ENCODE measurements around the gene TBC1D25. TPM values are rescaled to one million over a fixed set of nuclear protein-coding genes. Genes with fewer than 3 reads are reported as not detected.

The TBC1D25 gene
- total RNA-seq, 1 experiment from 2014 or later, result 3.1 TPM

DNA sequence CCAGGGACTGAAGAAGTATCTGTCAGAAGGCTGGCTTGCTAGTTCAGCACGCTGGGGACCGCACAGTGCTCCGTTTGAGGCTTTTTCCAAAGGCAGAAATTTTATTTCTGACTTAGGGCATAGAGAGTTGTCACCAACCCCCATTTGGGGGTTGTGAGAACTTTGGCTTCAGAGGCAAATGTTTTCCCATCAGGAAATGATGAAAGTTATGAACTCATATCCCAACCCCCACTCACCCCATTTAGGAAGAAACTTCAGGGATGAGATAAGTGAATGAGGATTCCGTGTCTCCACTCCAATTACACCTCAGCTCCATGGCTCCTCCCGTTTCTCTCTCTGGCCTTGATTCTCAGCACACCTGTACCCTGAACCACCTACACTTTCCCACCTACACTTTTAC, 53.5 kb downstream of the TBC1D25 start:
- no peaks in the 10 kb centered on the region for H3K79me2 ChIP-seq (ENCODE audit: low read length)
- H3K27ac ChIP-seq (ENCODE audit: low read length), result no peak overlapping the region
- no peaks in the 10 kb centered on the region for H3K9me3 ChIP-seq (ENCODE audit: low read length)
- no peak overlapping the region for H3K4me3 ChIP-seq (ENCODE audit: low read length)
- no peak for DNase-seq
- H3K36me3 ChIP-seq (ENCODE audit: insufficient read depth, low read length), result no peaks in the 10 kb centered on the region
- no peak overlapping the region for H3K4me2 ChIP-seq (ENCODE audit: low read depth, low read length, poor library complexity, severe bottlenecking)
- H4K20me1 ChIP-seq (ENCODE audit: insufficient read depth, low read depth, low read length), result no peaks in the 10 kb centered on the region
- H3K9me2 ChIP-seq (replicated peaks; ENCODE audit: insufficient read depth, low read length), result no peaks in the 10 kb centered on the region
- no peak overlapping the region for H3K9ac ChIP-seq (ENCODE audit: low read length)
- no peak overlapping the region for H2AFZ ChIP-seq (ENCODE audit: low read length)
- no peaks in the 10 kb centered on the region; the same call in 1 of the 2 replicates for H3K4me1 ChIP-seq (ENCODE audit: low read length)
- H3K27me3 ChIP-seq (ENCODE audit: low read length), result no peaks in the 10 kb centered on the region

DNA sequence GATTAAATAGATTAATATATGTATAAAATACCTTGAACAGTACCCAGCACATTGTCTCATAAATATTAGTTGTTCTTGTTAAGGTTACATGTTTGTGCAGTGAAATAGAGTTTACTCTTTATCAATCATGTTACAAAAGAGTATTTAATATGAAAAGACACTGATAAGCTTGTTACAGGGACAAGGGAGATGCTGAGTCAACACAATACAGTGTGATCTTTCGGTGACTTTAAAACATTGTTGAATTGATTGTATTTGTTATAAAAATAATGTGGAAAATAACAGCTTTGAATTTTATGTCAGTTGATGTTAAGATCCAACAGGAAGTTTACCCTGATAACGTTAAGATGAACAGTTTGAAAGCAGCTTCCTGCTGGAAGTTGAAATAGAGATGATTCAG, 56.4 kb downstream of the TBC1D25 start:
- H3K9me2 ChIP-seq (replicated peaks; ENCODE audit: insufficient read depth, low read length), result no peaks in the 10 kb centered on the region
- DNase-seq, result no peak
- no peak overlapping the region for H3K27ac ChIP-seq (ENCODE audit: low read length)
- no peaks in the 10 kb centered on the region for H3K79me2 ChIP-seq (ENCODE audit: low read length)
- H3K4me1 ChIP-seq (ENCODE audit: low read length), result no peaks in the 10 kb centered on the region; the same call in 1 of the 2 replicates
- no peaks in the 10 kb centered on the region for H3K36me3 ChIP-seq (ENCODE audit: insufficient read depth, low read length)
- no peak overlapping the region for H3K4me3 ChIP-seq (ENCODE audit: low read length)
- no peak overlapping the region; the same call in 1 of the 2 replicates for H2AFZ ChIP-seq (ENCODE audit: low read length)
- no peak overlapping the region for H3K9ac ChIP-seq (ENCODE audit: low read length)
- H3K27me3 ChIP-seq (ENCODE audit: low read length), result no peaks in the 10 kb centered on the region
- H4K20me1 ChIP-seq (ENCODE audit: insufficient read depth, low read depth, low read length), result no peaks in the 10 kb centered on the region
- H3K9me3 ChIP-seq (ENCODE audit: low read length), result no peaks in the 10 kb centered on the region
- no peak overlapping the region for H3K4me2 ChIP-seq (ENCODE audit: low read depth, low read length, poor library complexity, severe bottlenecking)

DNA sequence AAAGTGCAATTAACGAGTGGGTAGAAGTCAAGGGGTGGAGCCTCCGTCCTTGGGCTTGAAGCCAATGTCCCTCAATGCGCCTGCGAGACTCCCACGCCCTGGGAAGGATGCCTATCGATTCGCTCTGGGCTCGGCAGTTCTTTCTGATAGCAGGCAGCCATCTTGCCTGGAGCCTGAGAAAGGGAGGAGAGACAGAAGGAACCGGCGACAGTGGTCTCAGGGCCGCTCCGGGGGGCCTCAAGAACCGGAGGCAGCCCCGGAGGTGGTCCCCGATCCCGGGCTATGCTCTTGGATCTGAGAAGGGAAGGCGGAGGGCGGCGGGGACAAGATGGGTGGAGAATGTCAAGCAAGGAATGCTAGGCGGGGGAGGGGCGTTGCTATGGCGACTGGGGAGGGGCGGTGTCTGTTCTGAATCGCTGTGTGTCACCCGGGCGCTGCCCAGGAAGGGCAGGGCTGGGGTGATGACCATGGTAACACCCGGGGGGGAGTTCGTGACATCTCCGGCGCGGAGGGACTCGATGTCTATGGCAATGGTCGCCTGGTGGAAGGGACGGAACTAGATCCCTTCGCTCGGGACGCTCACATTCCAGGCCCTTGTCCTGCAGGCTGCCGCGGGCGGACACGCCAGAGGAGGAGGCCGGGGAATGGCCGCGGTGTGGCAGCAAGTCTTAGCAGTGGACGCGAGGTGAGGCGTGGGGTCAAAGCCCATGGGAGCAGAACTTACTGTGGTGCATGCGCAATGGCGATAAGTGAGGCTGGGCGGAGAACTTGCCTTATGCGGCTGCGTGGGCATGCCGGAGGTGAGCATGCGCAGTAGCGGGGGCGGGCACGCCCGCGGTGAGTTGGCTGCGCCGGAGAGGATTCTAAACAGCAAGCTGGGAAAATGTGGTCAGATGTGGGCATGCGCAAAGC, 58.1 kb downstream of the TBC1D25 start, which contains the start of gene WDR13:
TSS of gene WDR13 (plus strand) at position 140 of the 912 bp plus-strand sequence. CDS start at position 645, 505 bp downstream.
- Histone ChIP-seq H3K4me1 (ENCODE audit: low read length) (no peaks in the 10 kb centered on the region; the same call in 1 of the 2 replicates), H3K27ac (ENCODE audit: low read length) (peak within 1 kb of the TSS; percentile 74), H3K79me2 (ENCODE audit: low read length) (no peaks in the 10 kb centered on the region), H3K9ac (ENCODE audit: low read length) (peak within 1 kb of the TSS; percentile 89), H3K9me3 (ENCODE audit: low read length) (no peaks in the 10 kb centered on the region), H3K36me3 (ENCODE audit: insufficient read depth, low read length) (no peaks in the 10 kb centered on the region), H2AFZ (ENCODE audit: low read length) (no peak within 1 kb of the TSS), H3K4me3 (ENCODE audit: low read length) (peak within 1 kb of the TSS; percentile 79), H3K4me2 (ENCODE audit: low read depth, low read length, poor library complexity, severe bottlenecking) (peak within 1 kb of the TSS; percentile 70), H3K27me3 (ENCODE audit: low read length) (no peaks in the 10 kb centered on the region), H3K9me2 (replicated peaks; ENCODE audit: insufficient read depth, low read length) (no peaks in the 10 kb centered on the region), H4K20me1 (ENCODE audit: insufficient read depth, low read depth, low read length) (no peaks in the 10 kb centered on the region)
- peak; percentile 95 for DNase-seq

DNA sequence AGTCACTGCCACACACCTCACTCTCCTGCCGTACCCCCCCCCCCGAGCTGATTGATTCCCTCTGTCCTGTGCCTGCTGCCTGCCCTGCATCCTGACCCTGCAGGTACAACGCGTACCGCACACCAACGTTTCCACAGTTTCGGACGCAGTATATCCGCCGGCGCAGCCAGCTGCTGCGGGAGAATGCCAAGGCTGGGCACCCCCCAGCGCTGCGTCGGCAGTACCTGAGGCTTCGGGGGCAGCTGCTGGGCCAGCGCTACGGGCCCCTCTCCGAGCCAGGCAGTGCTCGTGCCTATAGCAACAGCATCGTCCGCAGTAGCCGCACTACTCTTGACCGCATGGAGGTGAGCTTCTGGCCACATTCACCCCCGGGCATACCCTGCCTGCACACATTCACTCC, 59.1 kb downstream of the TBC1D25 start:
- Histone ChIP-seq H3K9me3 (ENCODE audit: low read length) (no peaks in the 10 kb centered on the region), H3K9ac (ENCODE audit: low read length) (peak overlapping the region; percentile 89), H2AFZ (ENCODE audit: low read length) (no peak overlapping the region), H3K4me3 (ENCODE audit: low read length) (peak overlapping the region; percentile 79), H4K20me1 (ENCODE audit: insufficient read depth, low read depth, low read length) (no peaks in the 10 kb centered on the region), H3K27me3 (ENCODE audit: low read length) (no peaks in the 10 kb centered on the region), H3K9me2 (replicated peaks; ENCODE audit: insufficient read depth, low read length) (no peaks in the 10 kb centered on the region), H3K79me2 (ENCODE audit: low read length) (no peaks in the 10 kb centered on the region), H3K4me2 (ENCODE audit: low read depth, low read length, poor library complexity, severe bottlenecking) (peak overlapping the region; percentile 70), H3K4me1 (ENCODE audit: low read length) (no peaks in the 10 kb centered on the region; the same call in 1 of the 2 replicates), H3K36me3 (ENCODE audit: insufficient read depth, low read length) (no peaks in the 10 kb centered on the region), H3K27ac (ENCODE audit: low read length) (no peak overlapping the region)
- no peak for DNase-seq

DNA sequence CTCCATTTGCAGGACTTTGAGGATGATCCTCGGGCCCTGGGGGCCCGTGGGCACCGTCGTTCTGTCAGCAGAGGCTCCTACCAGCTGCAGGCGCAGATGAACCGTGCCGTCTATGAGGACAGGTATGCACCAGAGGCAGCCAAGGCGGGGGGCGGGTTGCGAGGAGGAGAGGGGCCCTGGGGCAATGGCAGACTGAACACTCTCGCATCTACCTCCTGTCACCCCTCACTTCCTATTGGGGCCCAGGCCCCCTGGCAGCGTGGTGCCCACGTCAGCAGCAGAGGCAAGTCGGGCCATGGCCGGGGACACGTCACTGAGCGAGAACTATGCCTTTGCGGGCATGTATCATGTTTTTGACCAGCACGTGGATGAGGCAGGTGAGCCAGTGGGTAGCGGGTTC, 59.8 kb downstream of the TBC1D25 start:
- H3K4me1 ChIP-seq (ENCODE audit: low read length), result no peaks in the 10 kb centered on the region; the same call in 1 of the 2 replicates
- no peak overlapping the region for H3K9ac ChIP-seq (ENCODE audit: low read length)
- no peak overlapping the region for H3K4me3 ChIP-seq (ENCODE audit: low read length)
- no peaks in the 10 kb centered on the region for H3K27me3 ChIP-seq (ENCODE audit: low read length)
- H3K36me3 ChIP-seq (ENCODE audit: insufficient read depth, low read length), result no peaks in the 10 kb centered on the region
- no peak overlapping the region for H3K4me2 ChIP-seq (ENCODE audit: low read depth, low read length, poor library complexity, severe bottlenecking)
- H3K79me2 ChIP-seq (ENCODE audit: low read length), result no peaks in the 10 kb centered on the region
- no peak for DNase-seq
- H3K9me3 ChIP-seq (ENCODE audit: low read length), result no peaks in the 10 kb centered on the region
- no peak overlapping the region for H2AFZ ChIP-seq (ENCODE audit: low read length)
- H4K20me1 ChIP-seq (ENCODE audit: insufficient read depth, low read depth, low read length), result no peaks in the 10 kb centered on the region
- H3K27ac ChIP-seq (ENCODE audit: low read length), result no peak overlapping the region
- H3K9me2 ChIP-seq (replicated peaks; ENCODE audit: insufficient read depth, low read length), result no peaks in the 10 kb centered on the region

DNA sequence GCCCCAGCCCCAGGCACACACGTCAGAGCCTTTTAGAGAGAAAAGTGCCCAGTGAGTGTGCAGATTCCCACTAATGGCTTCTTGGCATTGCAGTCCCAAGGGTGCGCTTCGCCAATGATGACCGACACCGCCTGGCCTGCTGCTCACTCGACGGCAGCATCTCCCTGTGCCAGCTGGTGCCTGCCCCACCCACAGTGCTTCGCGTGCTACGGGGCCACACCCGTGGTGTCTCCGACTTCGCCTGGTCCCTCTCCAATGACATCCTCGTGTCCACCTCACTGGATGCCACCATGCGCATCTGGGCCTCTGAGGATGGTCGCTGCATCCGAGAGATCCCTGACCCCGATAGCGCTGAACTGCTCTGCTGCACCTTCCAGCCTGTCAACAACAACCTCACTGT, 60.7 kb downstream of the TBC1D25 start:
- no peak overlapping the region for H3K27ac ChIP-seq (ENCODE audit: low read length)
- no peaks in the 10 kb centered on the region for H3K27me3 ChIP-seq (ENCODE audit: low read length)
- no peak overlapping the region for H3K4me2 ChIP-seq (ENCODE audit: low read depth, low read length, poor library complexity, severe bottlenecking)
- H3K4me3 ChIP-seq (ENCODE audit: low read length), result no peak overlapping the region
- H3K4me1 ChIP-seq (ENCODE audit: low read length), result no peaks in the 10 kb centered on the region; the same call in 1 of the 2 replicates
- no peak overlapping the region for H3K9ac ChIP-seq (ENCODE audit: low read length)
- no peaks in the 10 kb centered on the region for H4K20me1 ChIP-seq (ENCODE audit: insufficient read depth, low read depth, low read length)
- no peak overlapping the region for H2AFZ ChIP-seq (ENCODE audit: low read length)
- no peaks in the 10 kb centered on the region for H3K9me3 ChIP-seq (ENCODE audit: low read length)
- H3K9me2 ChIP-seq (replicated peaks; ENCODE audit: insufficient read depth, low read length), result no peaks in the 10 kb centered on the region
- H3K79me2 ChIP-seq (ENCODE audit: low read length), result no peaks in the 10 kb centered on the region
- H3K36me3 ChIP-seq (ENCODE audit: insufficient read depth, low read length), result no peaks in the 10 kb centered on the region
- DNase-seq, result no peak

DNA sequence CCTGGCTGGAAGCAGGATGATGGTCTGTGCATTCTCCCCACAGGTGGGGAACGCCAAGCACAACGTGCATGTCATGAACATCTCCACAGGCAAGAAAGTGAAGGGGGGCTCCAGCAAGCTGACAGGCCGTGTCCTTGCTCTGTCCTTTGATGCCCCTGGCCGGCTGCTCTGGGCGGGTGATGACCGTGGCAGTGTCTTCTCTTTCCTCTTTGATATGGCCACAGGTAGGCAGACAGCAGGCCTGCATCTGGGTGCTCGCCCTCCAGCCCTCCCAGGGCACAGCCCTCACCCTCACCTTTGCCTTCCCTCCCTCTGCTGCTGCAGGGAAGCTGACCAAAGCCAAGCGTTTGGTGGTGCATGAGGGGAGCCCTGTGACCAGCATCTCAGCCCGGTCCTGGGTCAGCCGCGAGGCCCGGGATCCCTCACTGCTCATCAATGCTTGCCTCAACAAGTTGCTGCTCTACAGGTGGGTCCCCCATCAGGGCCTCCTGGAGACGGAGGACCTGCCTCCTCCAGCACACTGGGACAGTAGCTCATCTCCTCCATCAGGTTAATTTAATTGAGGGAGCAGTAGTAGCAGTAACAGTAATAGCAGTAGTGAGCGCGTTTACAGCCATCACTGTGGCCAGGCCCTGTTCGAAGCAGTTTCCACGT, 62.4 kb downstream of the TBC1D25 start:
- Histone ChIP-seq H3K9ac (ENCODE audit: low read length) (no peak overlapping the region), H3K9me2 (replicated peaks; ENCODE audit: insufficient read depth, low read length) (no peaks in the 10 kb centered on the region), H3K4me1 (ENCODE audit: low read length) (no peaks in the 10 kb centered on the region; the same call in 1 of the 2 replicates), H3K27me3 (ENCODE audit: low read length) (no peaks in the 10 kb centered on the region), H2AFZ (ENCODE audit: low read length) (no peak overlapping the region), H3K4me3 (ENCODE audit: low read length) (no peak overlapping the region), H3K79me2 (ENCODE audit: low read length) (no peaks in the 10 kb centered on the region), H3K36me3 (ENCODE audit: insufficient read depth, low read length) (no peaks in the 10 kb centered on the region), H3K4me2 (ENCODE audit: low read depth, low read length, poor library complexity, severe bottlenecking) (no peak overlapping the region), H3K27ac (ENCODE audit: low read length) (no peak overlapping the region), H4K20me1 (ENCODE audit: insufficient read depth, low read depth, low read length) (no peaks in the 10 kb centered on the region), H3K9me3 (ENCODE audit: low read length) (no peaks in the 10 kb centered on the region)
- DNase-seq, result no peak

DNA sequence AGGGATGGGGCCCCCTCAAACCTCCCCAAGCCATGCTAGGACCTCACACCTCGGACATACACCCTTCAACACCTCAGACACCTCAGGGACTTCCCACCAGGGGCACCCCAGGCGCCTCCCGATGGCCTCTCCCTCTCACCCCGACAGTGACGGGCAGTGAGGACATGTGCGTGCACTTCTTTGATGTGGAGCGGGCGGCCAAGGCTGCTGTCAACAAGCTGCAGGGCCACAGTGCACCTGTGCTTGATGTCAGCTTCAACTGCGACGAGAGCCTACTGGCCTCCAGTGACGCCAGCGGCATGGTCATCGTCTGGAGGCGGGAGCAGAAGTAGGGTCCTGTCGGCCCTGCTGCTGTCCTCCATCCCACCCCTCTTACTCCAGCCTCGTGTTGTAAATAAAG, 65.2 kb downstream of the TBC1D25 start:
- Histone ChIP-seq H3K9me3 (ENCODE audit: low read length) (no peaks in the 10 kb centered on the region), H4K20me1 (ENCODE audit: insufficient read depth, low read depth, low read length) (no peaks in the 10 kb centered on the region), H3K9me2 (replicated peaks; ENCODE audit: insufficient read depth, low read length) (no peaks in the 10 kb centered on the region), H3K4me2 (ENCODE audit: low read depth, low read length, poor library complexity, severe bottlenecking) (no peak overlapping the region), H3K36me3 (ENCODE audit: insufficient read depth, low read length) (no peaks in the 10 kb centered on the region), H3K4me3 (ENCODE audit: low read length) (no peak overlapping the region), H3K4me1 (ENCODE audit: low read length) (no peaks in the 10 kb centered on the region), H2AFZ (ENCODE audit: low read length) (no peak overlapping the region), H3K9ac (ENCODE audit: low read length) (no peak overlapping the region), H3K79me2 (ENCODE audit: low read length) (no peaks in the 10 kb centered on the region), H3K27me3 (ENCODE audit: low read length) (no peaks in the 10 kb centered on the region), H3K27ac (ENCODE audit: low read length) (no peak overlapping the region)
- DNase-seq, result no peak

Data from Karpas-422 (cell line).